ENCODE measurements around the gene GAB1. TPM values are rescaled to one million over a fixed set of nuclear protein-coding genes. Genes with fewer than 3 reads are reported as not detected.

The GAB1 gene
- total RNA-seq, 1 donor from 2014 or later: 29.0 TPM

GRCh38 chr4:143502231-143502630 lies 165.6 kb downstream of the GAB1 start:
- TF ChIP-seq, protein P1, sequence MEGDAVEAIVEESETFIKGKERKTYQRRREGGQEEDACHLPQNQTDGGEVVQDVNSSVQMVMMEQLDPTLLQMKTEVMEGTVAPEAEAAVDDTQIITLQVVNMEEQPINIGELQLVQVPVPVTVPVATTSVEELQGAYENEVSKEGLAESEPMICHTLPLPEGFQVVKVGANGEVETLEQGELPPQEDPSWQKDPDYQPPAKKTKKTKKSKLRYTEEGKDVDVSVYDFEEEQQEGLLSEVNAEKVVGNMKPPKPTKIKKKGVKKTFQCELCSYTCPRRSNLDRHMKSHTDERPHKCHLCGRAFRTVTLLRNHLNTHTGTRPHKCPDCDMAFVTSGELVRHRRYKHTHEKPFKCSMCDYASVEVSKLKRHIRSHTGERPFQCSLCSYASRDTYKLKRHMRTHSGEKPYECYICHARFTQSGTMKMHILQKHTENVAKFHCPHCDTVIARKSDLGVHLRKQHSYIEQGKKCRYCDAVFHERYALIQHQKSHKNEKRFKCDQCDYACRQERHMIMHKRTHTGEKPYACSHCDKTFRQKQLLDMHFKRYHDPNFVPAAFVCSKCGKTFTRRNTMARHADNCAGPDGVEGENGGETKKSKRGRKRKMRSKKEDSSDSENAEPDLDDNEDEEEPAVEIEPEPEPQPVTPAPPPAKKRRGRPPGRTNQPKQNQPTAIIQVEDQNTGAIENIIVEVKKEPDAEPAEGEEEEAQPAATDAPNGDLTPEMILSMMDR (IDR thresholded peaks at IDR 0.05): no peak
- no peak for TF ChIP-seq POLR2AphosphoS5 (IDR thresholded peaks at IDR 0.05; ENCODE audit: insufficient read depth in 1 of 2, low read depth in 1 of 2)
- TF ChIP-seq POLR2A (IDR thresholded peaks at IDR 0.05): no peak
- H3K27me3 ChIP-seq: no peaks in the 10 kb centered on the region
- intact Hi-C loops (cut with DNase I): no loop called here
- no peak overlapping the region for H3K4me3 ChIP-seq
- DNase-seq (ENCODE audit: extremely low spot score in 2 of 2): no peak
- no peaks in the 10 kb centered on the region for H3K36me3 ChIP-seq
- H3K27ac ChIP-seq: no peak overlapping the region
- H3K9me3 ChIP-seq: no peaks in the 10 kb centered on the region
- no peaks in the 10 kb centered on the region for H3K4me1 ChIP-seq

- Histone ChIP-seq H3K27me3 (no peaks in the 10 kb centered on the region), H3K4me1 (no peaks in the 10 kb centered on the region), H3K9me3 (no peaks in the 10 kb centered on the region), H3K4me3 (no peak overlapping the region), H3K36me3 (no peaks in the 10 kb centered on the region), H3K27ac (no peak overlapping the region)
- no peak for DNase-seq (ENCODE audit: extremely low spot score in 2 of 2)
- intact Hi-C loops (cut with DNase I): loop anchor here (5.0 kb wide), 1 partner anchor 1164 kb away; no protein-coding TSS in a partner anchor
- TF ChIP-seq, protein P1 (IDR thresholded peaks at IDR 0.05): no peak
- no peak for TF ChIP-seq POLR2AphosphoS5 (IDR thresholded peaks at IDR 0.05; ENCODE audit: insufficient read depth in 1 of 2, low read depth in 1 of 2)
- no peak for TF ChIP-seq POLR2A (IDR thresholded peaks at IDR 0.05)
These were observed 169.4 kb downstream of the GAB1 start for GRCh38 chr4:143506031-143506430.

- Histone ChIP-seq H3K4me3 (no peak overlapping the region), H3K27me3 (no peaks in the 10 kb centered on the region), H3K27ac (no peak overlapping the region), H3K9me3 (no peaks in the 10 kb centered on the region), H3K36me3 (no peaks in the 10 kb centered on the region), H3K4me1 (peaks cover 23% of the 10 kb centered on the region)
- no peak for DNase-seq (ENCODE audit: extremely low spot score in 2 of 2)
- intact Hi-C loops (cut with DNase I): no loop called here
- TF ChIP-seq POLR2A (IDR thresholded peaks at IDR 0.05) (no peak), POLR2AphosphoS5 (IDR thresholded peaks at IDR 0.05; ENCODE audit: insufficient read depth in 1 of 2, low read depth in 1 of 2) (no peak)
- TF ChIP-seq, protein P1 (IDR thresholded peaks at IDR 0.05): no peak
These were observed 175.2 kb downstream of the GAB1 start for GRCh38 chr4:143511906-143512305.

DNA sequence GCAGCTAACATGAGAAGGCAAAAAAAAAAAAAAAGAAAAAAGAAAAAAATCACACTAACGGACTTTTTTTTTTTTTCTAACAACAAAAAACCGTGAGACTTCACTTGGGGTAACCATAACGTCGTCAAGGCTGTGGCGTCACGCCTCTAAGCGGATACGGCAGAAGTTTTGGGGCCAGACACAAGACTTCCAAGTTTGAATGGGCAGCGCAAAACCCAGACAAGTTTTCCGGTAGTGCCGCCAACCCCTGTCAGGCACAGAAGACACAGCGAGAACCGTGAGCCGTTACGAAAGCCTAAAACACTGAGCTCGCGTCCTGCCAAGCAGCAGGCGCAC lies 176.3 kb downstream of the GAB1 start:
- no peak for DNase-seq (ENCODE audit: extremely low spot score in 2 of 2)
- Histone ChIP-seq H3K27me3 (no peaks in the 10 kb centered on the region), H3K36me3 (peaks cover 0 to under 1% of the 10 kb centered on the region in 2 donors), H3K27ac (peak overlapping the region; percentile 98), H3K4me3 (peak overlapping the region; percentile 73 to 95), H3K9me3 (no peaks in the 10 kb centered on the region), H3K4me1 (peaks cover 33% of the 10 kb centered on the region)
- intact Hi-C loops (cut with DNase I): no loop called here
- TF ChIP-seq POLR2A (IDR thresholded peaks at IDR 0.05) (no peak), POLR2AphosphoS5 (IDR thresholded peaks at IDR 0.05; ENCODE audit: insufficient read depth in 1 of 2, low read depth in 1 of 2) (no peak)
- TF ChIP-seq, protein P1 (IDR thresholded peaks at IDR 0.05): no peak

DNA sequence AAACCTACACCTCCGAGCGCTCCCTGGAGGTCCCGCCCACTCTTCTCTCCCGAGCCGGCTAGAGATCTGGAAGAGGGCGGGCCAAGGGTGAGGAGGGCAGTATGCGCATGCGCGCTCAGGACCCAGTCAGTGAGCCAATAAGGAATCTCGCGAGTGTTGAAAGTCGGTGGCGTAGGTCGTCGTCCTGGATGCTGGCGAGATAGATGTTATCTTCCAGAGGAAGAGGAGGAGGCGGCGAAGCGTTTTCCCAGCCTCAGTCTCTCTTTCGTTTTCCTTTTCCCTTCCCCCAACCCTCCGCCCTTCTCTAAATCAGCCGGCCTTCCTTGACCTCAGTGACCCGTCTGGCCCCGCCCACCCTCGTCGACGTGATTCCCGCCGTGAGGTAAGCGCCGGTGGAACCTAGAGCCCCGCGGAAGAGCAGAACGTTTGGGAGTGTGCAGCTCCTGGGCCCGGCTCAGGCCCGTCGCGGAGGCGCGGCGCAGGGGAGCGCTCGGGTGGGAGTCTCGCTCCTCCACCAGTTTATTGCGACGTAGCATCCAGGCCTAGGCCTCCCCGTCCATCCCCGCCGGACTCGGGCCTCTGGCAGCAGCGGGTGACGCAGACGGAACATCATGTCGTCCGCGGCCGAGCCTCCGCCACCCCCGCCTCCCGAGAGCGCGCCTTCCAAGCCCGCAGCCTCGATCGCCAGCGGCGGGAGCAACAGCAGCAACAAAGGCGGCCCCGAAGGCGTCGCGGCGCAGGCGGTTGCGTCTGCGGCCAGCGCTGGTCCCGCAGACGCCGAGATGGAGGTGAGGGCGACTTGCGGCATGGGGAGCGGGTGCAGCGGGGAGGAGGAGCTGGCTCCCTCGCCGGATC lies 176.9 kb downstream of the GAB1 start, which contains the start of gene SMARCA5:
Gene SMARCA5, plus strand, starts transcription at position 389 of the 855 bp plus-strand sequence. Its CDS starts 223 bp downstream, at position 612.
- intact Hi-C loops (cut with DNase I): no loop called here
- peak; percentile 98 to 99 for DNase-seq (ENCODE audit: extremely low spot score in 2 of 2)
- H3K36me3 ChIP-seq: peaks cover 0 to 7% of the 10 kb centered on the region in 2 donors

More for the DNA sequence above, 176.9 kb downstream of the GAB1 start, which contains the start of gene SMARCA5:
- Histone ChIP-seq H3K27me3 (no peaks in the 10 kb centered on the region), H3K4me1 (peaks cover 39% of the 10 kb centered on the region), H3K9me3 (no peaks in the 10 kb centered on the region), H3K27ac (peak within 1 kb of the TSS; percentile 98), H3K4me3 (peak within 1 kb of the TSS; percentile 73 to 95)
- TF ChIP-seq POLR2AphosphoS5 (IDR thresholded peaks at IDR 0.05; ENCODE audit: insufficient read depth in 1 of 2, low read depth in 1 of 2): peak; percentile 88 to 99
- peak in 1 of 2 donors; percentile 88 for TF ChIP-seq POLR2A (IDR thresholded peaks at IDR 0.05)
- TF ChIP-seq, protein P1 (IDR thresholded peaks at IDR 0.05): no peak

All from vagina (tissue), 2 donors.